ENCODE data around the gene IDH3A.

DNA sequence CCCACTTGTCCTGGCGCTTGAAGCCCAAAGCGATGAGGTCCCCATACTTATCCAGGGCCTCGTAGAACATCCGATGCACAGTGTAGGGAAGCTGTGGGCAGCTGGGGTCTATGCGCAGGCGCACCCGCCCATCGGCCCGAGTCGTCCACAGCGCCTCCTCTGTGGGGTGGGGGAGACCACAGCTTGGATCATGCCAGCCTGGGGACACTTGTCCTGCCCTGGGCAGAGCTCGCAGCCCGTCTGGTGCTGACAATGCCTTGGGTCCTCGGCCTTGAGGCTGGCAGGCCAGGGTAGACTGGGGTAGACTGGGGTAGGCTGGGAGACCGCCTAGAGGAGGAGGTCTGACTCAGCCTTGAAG, 45.4 kb downstream of the IDH3A start:
- TF ChIP-seq, protein P1, sequence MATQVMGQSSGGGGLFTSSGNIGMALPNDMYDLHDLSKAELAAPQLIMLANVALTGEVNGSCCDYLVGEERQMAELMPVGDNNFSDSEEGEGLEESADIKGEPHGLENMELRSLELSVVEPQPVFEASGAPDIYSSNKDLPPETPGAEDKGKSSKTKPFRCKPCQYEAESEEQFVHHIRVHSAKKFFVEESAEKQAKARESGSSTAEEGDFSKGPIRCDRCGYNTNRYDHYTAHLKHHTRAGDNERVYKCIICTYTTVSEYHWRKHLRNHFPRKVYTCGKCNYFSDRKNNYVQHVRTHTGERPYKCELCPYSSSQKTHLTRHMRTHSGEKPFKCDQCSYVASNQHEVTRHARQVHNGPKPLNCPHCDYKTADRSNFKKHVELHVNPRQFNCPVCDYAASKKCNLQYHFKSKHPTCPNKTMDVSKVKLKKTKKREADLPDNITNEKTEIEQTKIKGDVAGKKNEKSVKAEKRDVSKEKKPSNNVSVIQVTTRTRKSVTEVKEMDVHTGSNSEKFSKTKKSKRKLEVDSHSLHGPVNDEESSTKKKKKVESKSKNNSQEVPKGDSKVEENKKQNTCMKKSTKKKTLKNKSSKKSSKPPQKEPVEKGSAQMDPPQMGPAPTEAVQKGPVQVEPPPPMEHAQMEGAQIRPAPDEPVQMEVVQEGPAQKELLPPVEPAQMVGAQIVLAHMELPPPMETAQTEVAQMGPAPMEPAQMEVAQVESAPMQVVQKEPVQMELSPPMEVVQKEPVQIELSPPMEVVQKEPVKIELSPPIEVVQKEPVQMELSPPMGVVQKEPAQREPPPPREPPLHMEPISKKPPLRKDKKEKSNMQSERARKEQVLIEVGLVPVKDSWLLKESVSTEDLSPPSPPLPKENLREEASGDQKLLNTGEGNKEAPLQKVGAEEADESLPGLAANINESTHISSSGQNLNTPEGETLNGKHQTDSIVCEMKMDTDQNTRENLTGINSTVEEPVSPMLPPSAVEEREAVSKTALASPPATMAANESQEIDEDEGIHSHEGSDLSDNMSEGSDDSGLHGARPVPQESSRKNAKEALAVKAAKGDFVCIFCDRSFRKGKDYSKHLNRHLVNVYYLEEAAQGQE (IDR thresholded peaks at IDR 0.05; ENCODE audit: low read depth), result no peak
- TF ChIP-seq, protein P2, sequence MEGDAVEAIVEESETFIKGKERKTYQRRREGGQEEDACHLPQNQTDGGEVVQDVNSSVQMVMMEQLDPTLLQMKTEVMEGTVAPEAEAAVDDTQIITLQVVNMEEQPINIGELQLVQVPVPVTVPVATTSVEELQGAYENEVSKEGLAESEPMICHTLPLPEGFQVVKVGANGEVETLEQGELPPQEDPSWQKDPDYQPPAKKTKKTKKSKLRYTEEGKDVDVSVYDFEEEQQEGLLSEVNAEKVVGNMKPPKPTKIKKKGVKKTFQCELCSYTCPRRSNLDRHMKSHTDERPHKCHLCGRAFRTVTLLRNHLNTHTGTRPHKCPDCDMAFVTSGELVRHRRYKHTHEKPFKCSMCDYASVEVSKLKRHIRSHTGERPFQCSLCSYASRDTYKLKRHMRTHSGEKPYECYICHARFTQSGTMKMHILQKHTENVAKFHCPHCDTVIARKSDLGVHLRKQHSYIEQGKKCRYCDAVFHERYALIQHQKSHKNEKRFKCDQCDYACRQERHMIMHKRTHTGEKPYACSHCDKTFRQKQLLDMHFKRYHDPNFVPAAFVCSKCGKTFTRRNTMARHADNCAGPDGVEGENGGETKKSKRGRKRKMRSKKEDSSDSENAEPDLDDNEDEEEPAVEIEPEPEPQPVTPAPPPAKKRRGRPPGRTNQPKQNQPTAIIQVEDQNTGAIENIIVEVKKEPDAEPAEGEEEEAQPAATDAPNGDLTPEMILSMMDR (IDR thresholded peaks at IDR 0.05 in 2 of 3, conservative IDR thresholded peaks at IDR 0.05 in 1 of 3; ENCODE audit: borderline replicate concordance in 1 of 3, insufficient read depth in 1 of 3, low read depth in 2 of 3, low read length in 2 of 3), result no peak
- no peak for TF ChIP-seq POLR2AphosphoS5 (IDR thresholded peaks at IDR 0.05; ENCODE audit: low read depth, low read length)
- no peak for TF ChIP-seq POLR2A (IDR thresholded peaks at IDR 0.05; ENCODE audit: borderline replicate concordance, extremely low read depth, insufficient read depth, insufficient read length)
